Muscle layer of duodenum (tissue), 2 donors: ENCODE results near the gene ENPP3.

Source experiments
- H3K27ac ChIP-seq: one replicate; pipeline ENCODE4 v1.7.0; 2013; ENCODE audit warnings: mild to moderate bottlenecking, low read length
- H3K27me3 ChIP-seq: one replicate; pipeline ENCODE4 v1.7.0; 2013; ENCODE audit warnings: low read depth, mild to moderate bottlenecking, control low read depth, low read length
- H3K36me3 ChIP-seq, 2 donors: one replicate each; pipeline ENCODE4 v1.7.0; 2013; ENCODE audit warnings: low read length in 2 of 2, control low read depth in 1 of 2, mild to moderate bottlenecking in 1 of 2; ENCODE audit not compliant: insufficient read depth in 2 of 2, control insufficient read depth in 1 of 2
- H3K4me1 ChIP-seq, 2 donors: one replicate each; pipeline ENCODE4 v1.7.0; 2013; ENCODE audit warnings: low read length in 2 of 2, mild to moderate bottlenecking in 2 of 2, control low read depth in 1 of 2, moderate library complexity in 1 of 2; ENCODE audit not compliant: insufficient read depth in 2 of 2, control insufficient read depth in 1 of 2
- H3K4me3 ChIP-seq, 2 donors: one replicate each; pipeline ENCODE4 v1.7.0; 2013; ENCODE audit warnings: low read length in 2 of 2, low read depth in 1 of 2, mild to moderate bottlenecking in 1 of 2
- H3K9me3 ChIP-seq, 2 donors: one replicate each; pipeline ENCODE4 v1.7.0; 2013; ENCODE audit warnings: low read length in 2 of 2, control low read depth in 1 of 2, mild to moderate bottlenecking in 1 of 2; ENCODE audit not compliant: control insufficient read depth in 1 of 2
- donor health status: healthy.

Gene ENPP3

GRCh38 chr6:131755597-131755996 is 118.5 kb downstream of the ENPP3 start:
- H3K27ac ChIP-seq = no peak overlapping the region
- H3K9me3 ChIP-seq = no peaks in the 10 kb centered on the region
- H3K36me3 ChIP-seq = no peaks in the 10 kb centered on the region
- H3K4me3 ChIP-seq = no peak overlapping the region
- no peaks in the 10 kb centered on the region for H3K27me3 ChIP-seq
- no peaks in the 10 kb centered on the region for H3K4me1 ChIP-seq

DNA sequence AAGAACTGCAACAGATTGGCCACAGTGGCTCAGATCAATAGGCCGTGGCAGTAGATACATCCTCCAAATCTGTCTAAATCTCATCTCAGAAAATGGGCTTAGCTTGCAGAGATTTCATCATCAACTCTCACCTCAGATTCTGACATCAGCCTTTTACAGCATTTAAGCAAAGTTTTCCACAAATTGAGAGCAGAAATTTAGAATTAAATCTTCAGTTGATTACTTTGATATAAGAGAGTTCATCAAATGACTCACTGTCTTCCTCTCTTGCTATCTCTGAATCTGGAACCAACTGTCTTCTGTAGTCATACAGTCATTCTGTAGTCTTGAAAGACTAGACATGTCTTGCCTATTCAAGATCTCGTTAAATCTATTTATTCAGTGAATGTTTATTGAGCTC is 118.9 kb downstream of the ENPP3 start:
- Histone ChIP-seq H3K4me1 (no peaks in the 10 kb centered on the region), H3K9me3 (no peaks in the 10 kb centered on the region), H3K36me3 (no peaks in the 10 kb centered on the region), H3K27me3 (no peaks in the 10 kb centered on the region), H3K27ac (no peak overlapping the region), H3K4me3 (no peak overlapping the region)

GRCh38 chr6:131758920-131759319 is 121.8 kb downstream of the ENPP3 start:
- H3K27ac ChIP-seq = no peak overlapping the region
- H3K4me1 ChIP-seq = no peaks in the 10 kb centered on the region
- no peaks in the 10 kb centered on the region for H3K36me3 ChIP-seq
- no peaks in the 10 kb centered on the region for H3K27me3 ChIP-seq
- H3K4me3 ChIP-seq = no peak overlapping the region
- no peaks in the 10 kb centered on the region for H3K9me3 ChIP-seq

DNA sequence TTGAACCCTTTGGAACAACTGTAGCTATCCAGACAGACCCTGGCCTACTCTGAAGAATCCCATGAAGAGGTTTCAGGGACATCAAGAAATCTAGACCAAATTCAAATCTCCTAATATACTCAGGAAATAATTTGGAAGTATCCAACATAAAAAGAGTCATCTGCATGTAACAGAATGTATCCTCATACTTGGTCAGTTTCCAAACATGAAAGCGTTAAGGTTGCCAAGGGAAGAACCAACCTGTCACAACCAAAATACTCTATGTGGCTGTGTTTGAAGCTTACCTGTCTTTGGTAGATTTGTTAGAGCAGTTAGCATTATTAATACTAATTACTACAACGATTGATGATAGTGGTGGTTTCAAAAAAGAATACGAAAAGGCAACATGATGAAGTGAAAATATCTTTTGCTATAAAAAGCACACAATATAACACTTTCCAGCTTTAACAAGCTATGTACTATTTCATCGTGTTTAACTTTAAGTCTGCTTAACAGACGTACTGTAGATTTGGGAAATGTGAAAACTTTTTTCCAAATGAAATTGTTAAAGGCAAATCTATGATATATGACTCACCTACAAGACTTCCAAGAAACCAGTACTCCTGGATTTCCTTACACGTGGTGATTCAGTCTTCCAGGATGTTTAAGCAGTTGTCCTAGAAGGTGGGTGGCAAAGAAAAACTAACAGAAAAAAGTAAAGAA is 124.1 kb downstream of the ENPP3 start:
- Histone ChIP-seq H3K27me3 (no peaks in the 10 kb centered on the region), H3K4me1 (no peaks in the 10 kb centered on the region), H3K9me3 (no peaks in the 10 kb centered on the region), H3K4me3 (no peak overlapping the region), H3K36me3 (no peaks in the 10 kb centered on the region), H3K27ac (no peak overlapping the region)

- no peaks in the 10 kb centered on the region for H3K4me1 ChIP-seq
- no peaks in the 10 kb centered on the region for H3K9me3 ChIP-seq
- H3K4me3 ChIP-seq = no peak overlapping the region
- H3K27ac ChIP-seq = no peak overlapping the region
- H3K36me3 ChIP-seq = no peaks in the 10 kb centered on the region
- H3K27me3 ChIP-seq = no peaks in the 10 kb centered on the region
Measured at GRCh38 chr6:131761762-131762067, 124.6 kb downstream of the ENPP3 start.

GRCh38 chr6:131762984-131763383 is 125.9 kb downstream of the ENPP3 start:
- H3K27ac ChIP-seq = no peak overlapping the region
- H3K27me3 ChIP-seq = no peaks in the 10 kb centered on the region
- H3K9me3 ChIP-seq = no peaks in the 10 kb centered on the region

DNA sequence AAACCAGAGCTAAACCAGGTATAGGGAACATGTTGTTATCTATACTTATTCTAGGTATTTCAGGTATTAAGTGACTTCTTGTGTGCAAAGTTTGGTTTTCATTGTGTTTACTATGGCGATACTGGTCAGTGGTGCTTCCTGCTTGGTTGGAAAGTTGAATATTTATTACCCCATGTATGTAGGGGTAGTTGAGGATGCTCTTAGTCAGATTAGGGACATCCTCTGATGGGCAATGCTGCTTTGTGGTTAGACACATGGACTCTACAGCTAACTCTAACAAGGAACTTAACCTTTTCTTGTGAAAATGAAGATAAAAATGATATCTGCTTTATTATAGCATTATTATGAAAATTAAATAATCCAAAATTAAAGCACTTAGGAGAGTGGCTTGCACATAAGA is 126.6 kb downstream of the ENPP3 start:
- no peaks in the 10 kb centered on the region for H3K36me3 ChIP-seq
- H3K27ac ChIP-seq = no peak overlapping the region
- H3K4me1 ChIP-seq = no peaks in the 10 kb centered on the region
- H3K4me3 ChIP-seq = no peak overlapping the region
- no peaks in the 10 kb centered on the region for H3K27me3 ChIP-seq
- H3K9me3 ChIP-seq = no peaks in the 10 kb centered on the region

More at GRCh38 chr6:131762984-131763383, 125.9 kb downstream of the ENPP3 start:
- Histone ChIP-seq H3K4me3 (no peak overlapping the region), H3K36me3 (no peaks in the 10 kb centered on the region), H3K4me1 (no peaks in the 10 kb centered on the region)

GRCh38 chr6:131764350-131764749 is 127.2 kb downstream of the ENPP3 start:
- H3K4me3 ChIP-seq = no peak overlapping the region
- no peaks in the 10 kb centered on the region for H3K4me1 ChIP-seq
- no peaks in the 10 kb centered on the region for H3K36me3 ChIP-seq
- no peaks in the 10 kb centered on the region for H3K9me3 ChIP-seq
- no peaks in the 10 kb centered on the region for H3K27me3 ChIP-seq
- H3K27ac ChIP-seq = no peak overlapping the region

DNA sequence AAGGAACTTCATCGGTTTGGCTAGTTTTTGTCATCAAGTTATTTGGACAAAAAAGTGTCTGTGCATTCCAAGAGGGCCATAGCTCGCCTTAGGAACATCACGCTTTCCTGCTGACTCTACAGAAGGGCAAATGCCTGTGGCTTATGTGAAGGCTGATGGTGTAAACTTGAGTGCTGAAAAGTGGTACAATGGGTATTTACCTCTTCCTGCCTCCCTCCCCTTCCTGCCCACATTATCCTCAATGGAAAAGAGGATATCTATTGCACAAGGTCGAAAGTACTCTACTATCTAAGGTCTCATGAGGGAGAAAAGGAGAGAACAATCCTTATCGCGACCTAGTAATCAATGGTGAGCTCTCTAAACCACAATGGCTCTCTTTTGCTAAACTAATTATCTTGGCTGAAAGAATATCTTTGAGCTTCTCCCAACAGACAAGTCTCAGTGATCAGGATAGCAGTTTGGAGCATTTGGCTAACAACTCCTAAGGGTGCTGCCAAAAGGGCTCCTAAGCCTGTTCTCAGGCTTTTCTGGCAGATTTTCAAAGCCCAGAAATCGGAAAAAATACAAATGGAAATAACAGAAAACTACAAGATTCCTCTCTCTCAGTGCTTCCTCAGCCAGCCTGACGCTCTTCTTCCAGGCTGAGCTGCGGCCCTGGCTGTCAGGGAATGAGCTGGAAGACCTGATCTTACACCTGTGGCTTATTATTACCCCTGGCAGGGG is 128.1 kb downstream of the ENPP3 start:
- Histone ChIP-seq H3K36me3 (no peaks in the 10 kb centered on the region), H3K9me3 (no peaks in the 10 kb centered on the region), H3K27me3 (no peaks in the 10 kb centered on the region), H3K27ac (no peak overlapping the region), H3K4me3 (no peak overlapping the region), H3K4me1 (no peaks in the 10 kb centered on the region)

DNA sequence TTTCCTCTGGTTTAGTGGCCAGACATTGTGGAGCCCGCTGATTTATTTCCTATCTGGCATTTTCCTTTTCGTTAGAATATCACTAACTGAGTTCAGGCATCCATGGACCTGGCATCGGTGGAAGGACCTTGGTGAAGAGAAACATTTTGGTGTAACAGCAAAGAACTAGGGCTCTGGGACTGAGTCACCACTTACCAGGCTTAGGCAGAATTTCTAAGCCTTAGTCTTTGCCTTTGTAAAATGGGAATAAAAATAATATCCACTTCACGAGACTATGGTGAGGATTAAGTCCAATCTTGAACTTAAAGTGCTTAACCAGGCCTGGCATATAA is 128.7 kb downstream of the ENPP3 start:
- no peak overlapping the region for H3K4me3 ChIP-seq
- no peak overlapping the region for H3K27ac ChIP-seq
- H3K27me3 ChIP-seq = no peaks in the 10 kb centered on the region
- H3K4me1 ChIP-seq = no peaks in the 10 kb centered on the region
- H3K36me3 ChIP-seq = no peaks in the 10 kb centered on the region
- H3K9me3 ChIP-seq = no peaks in the 10 kb centered on the region

GRCh38 chr6:131766631-131767030 is 129.5 kb downstream of the ENPP3 start:
- Histone ChIP-seq H3K4me3 (no peak overlapping the region), H3K27ac (no peak overlapping the region), H3K27me3 (no peaks in the 10 kb centered on the region), H3K36me3 (no peaks in the 10 kb centered on the region), H3K4me1 (no peaks in the 10 kb centered on the region), H3K9me3 (no peaks in the 10 kb centered on the region)

DNA sequence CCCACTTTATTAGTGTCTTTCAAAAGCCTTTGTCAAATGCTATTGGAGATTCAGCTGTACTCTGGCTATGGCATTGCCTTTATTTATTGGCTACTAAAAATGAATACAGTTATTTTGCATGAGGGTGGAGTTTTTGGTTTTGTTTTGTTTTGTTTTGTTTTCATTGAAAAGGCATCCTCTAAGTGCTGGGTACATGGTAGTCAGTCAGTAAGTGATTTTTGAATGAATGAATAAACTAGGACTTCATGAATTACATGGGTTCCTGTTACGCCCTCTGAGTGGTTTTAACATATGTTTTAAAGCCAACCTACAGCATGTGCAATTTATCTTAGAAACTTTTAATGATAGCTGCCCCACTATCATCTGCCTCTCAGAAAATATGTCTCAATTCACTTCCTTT is 131.9 kb downstream of the ENPP3 start:
- H3K36me3 ChIP-seq = no peaks in the 10 kb centered on the region
- H3K4me3 ChIP-seq = no peak overlapping the region
- no peak overlapping the region for H3K27ac ChIP-seq
- H3K4me1 ChIP-seq = peaks cover 0 to 6% of the 10 kb centered on the region in 2 donors
- no peaks in the 10 kb centered on the region for H3K27me3 ChIP-seq
- no peaks in the 10 kb centered on the region for H3K9me3 ChIP-seq
